ENCODE measurements around the gene LAMA3.
"Not testable (repeated sequence)": the region's sequence is repeated elsewhere in the genome, so short reads cannot be mapped to it uniquely, and the experiment has no call there.

Gene LAMA3

DNA sequence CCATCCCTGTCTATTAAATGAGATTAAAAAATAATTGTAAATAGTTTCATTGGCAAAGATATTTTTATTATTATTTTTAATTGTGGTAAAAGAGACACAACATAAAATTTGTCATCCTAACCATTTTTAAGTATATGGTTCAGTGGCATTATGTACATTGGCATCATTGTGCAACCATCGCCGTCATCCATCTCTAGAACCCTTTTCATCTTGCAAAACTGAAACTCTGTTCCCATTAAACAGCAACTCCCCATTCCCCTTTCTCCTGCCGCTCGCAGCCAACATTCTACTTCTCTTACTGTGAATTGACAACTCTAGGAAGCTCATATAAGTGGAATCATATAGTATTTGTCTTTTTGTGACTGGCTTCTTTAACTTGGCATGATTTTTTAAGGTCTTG lies 25.3 kb downstream of the LAMA3 start:
- TF ChIP-seq POLR2AphosphoS5 (IDR thresholded peaks at IDR 0.05; ENCODE audit: low read depth, low read length) (no peak), POLR2A (IDR thresholded peaks at IDR 0.05; ENCODE audit: low read depth, low read length) (no peak), POU2F2 (IDR thresholded peaks at IDR 0.05; ENCODE audit: low read depth, low read length) (no peak), PAX5 (IDR thresholded peaks at IDR 0.05; ENCODE audit: insufficient read depth, low read length, severe bottlenecking) (no peak), TAF1 (IDR thresholded peaks at IDR 0.05; ENCODE audit: low read depth, low read length) (no peak), SPI1 (IDR thresholded peaks at IDR 0.05; ENCODE audit: low read depth, low read length) (no peak)
- FAIRE-seq (no peak), DNase-seq (ENCODE audit: insufficient read length, low spot score) (no peak)

GRCh38 chr18:23716079-23716478 lies 26.8 kb downstream of the LAMA3 start:
- not testable (repeated sequence) for DNase-seq (ENCODE audit: insufficient read length, low spot score); FAIRE-seq

DNA sequence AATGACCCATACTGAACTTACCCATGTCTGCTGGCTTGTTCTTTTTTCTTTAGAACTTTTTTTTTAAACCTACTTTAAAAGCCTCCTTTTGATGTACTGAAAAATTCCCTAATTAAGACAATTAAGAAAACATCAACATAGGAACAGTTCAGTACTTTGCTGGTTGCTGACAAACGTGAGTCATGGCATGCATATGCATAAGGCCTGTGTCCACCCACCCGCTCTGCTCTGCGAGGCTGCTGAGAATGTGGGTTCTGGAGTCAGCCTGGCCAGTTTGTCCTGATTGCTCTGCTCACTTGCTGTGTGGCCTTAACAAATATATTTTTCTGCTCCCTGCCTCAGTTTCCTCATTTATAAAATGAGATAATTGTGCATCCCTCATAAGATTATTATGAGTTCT lies 27.3 kb downstream of the LAMA3 start:
- TF ChIP-seq POLR2A (IDR thresholded peaks at IDR 0.05; ENCODE audit: low read depth, low read length): no peak
- peak; percentile 99 for TF ChIP-seq POU2F2 (IDR thresholded peaks at IDR 0.05; ENCODE audit: low read depth, low read length)
- FAIRE-seq (no peak), DNase-seq (ENCODE audit: insufficient read length, low spot score) (no peak)

DNA sequence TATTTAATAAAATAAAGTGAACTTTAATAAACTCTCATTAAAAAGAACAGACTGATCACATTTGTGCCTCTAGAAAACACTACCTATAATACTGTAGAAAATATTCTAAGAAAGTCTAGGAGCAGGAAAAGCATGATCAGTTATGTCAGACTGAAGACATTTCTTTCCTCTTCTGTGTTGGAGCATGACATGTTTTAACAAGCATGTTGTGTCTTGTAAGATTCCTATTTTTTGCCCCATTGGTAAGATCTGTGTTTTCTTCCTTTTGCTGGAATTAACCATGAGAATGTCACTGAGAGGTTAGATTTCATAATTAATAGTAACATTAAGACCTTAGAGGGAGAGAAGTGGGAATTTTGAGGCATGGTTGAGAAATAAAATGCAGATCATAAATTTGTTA lies 27.7 kb downstream of the LAMA3 start:
- no peak for DNase-seq (ENCODE audit: insufficient read length, low spot score)
- TF ChIP-seq POLR2A (IDR thresholded peaks at IDR 0.05; ENCODE audit: low read depth, low read length) (no peak), SPI1 (IDR thresholded peaks at IDR 0.05; ENCODE audit: low read depth, low read length) (no peak), PAX5 (IDR thresholded peaks at IDR 0.05; ENCODE audit: insufficient read depth, low read length, severe bottlenecking) (no peak), POU2F2 (IDR thresholded peaks at IDR 0.05; ENCODE audit: low read depth, low read length) (no peak), TAF1 (IDR thresholded peaks at IDR 0.05; ENCODE audit: low read depth, low read length) (no peak), POLR2AphosphoS5 (IDR thresholded peaks at IDR 0.05; ENCODE audit: low read depth, low read length) (no peak)
- FAIRE-seq: no peak

DNA sequence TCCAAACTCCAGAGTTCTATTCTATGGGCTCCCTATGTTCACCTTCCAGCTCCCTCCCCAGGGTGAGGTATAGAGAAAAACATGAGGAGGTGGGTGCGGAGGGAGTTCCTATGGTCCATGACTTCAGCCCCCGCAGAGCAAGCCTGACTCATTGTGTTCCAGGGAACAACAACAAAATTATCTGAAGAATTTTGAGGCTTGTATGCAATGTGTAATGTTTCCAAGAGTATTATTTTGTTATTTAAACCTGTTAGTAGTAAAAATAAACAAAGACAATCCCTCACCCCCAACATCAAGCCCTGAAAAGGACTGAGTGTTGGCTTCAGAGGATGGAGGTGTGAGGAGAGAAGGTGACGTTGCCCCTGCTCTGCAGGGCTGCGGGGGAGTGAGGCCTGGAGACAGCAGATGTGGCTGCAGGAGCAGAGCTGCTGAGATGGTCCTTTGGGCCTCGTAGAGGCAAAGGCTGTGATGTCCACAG lies 29.0 kb downstream of the LAMA3 start:
- FAIRE-seq: no peak
- DNase-seq (ENCODE audit: insufficient read length, low spot score): no peak
- no peak for TF ChIP-seq POLR2A (IDR thresholded peaks at IDR 0.05; ENCODE audit: low read depth, low read length)
- no peak for TF ChIP-seq SPI1 (IDR thresholded peaks at IDR 0.05; ENCODE audit: low read depth, low read length)
- TF ChIP-seq POLR2AphosphoS5 (IDR thresholded peaks at IDR 0.05; ENCODE audit: low read depth, low read length): no peak
- no peak for TF ChIP-seq TAF1 (IDR thresholded peaks at IDR 0.05; ENCODE audit: low read depth, low read length)
- no peak for TF ChIP-seq PAX5 (IDR thresholded peaks at IDR 0.05; ENCODE audit: insufficient read depth, low read length, severe bottlenecking)
- TF ChIP-seq POU2F2 (IDR thresholded peaks at IDR 0.05; ENCODE audit: low read depth, low read length): no peak

DNA sequence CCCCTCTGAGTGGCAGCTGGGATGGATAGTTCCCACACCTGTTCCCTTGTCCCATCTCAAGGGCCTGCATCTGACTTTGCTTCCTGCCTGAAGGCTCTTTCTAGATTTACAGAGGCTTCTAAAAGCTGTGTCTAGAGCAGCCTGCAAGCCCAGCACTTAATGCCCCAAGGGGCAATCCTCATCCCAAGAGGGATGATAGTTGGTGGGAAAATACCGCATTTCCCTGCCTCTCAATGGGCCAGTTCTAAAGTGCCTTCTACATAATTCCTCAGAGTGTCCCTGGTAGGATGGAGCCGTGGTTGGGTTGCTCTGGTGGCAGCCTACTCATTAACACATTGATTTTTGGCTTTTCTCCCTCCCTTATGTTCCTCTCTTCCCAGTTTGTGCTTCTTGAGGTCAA lies 29.5 kb downstream of the LAMA3 start:
- no peak for FAIRE-seq
- TF ChIP-seq POLR2A (IDR thresholded peaks at IDR 0.05; ENCODE audit: low read depth, low read length): no peak
- TF ChIP-seq POU2F2 (IDR thresholded peaks at IDR 0.05; ENCODE audit: low read depth, low read length): no peak
- TF ChIP-seq SPI1 (IDR thresholded peaks at IDR 0.05; ENCODE audit: low read depth, low read length): no peak
- TF ChIP-seq PAX5 (IDR thresholded peaks at IDR 0.05; ENCODE audit: insufficient read depth, low read length, severe bottlenecking): no peak
- no peak for TF ChIP-seq TAF1 (IDR thresholded peaks at IDR 0.05; ENCODE audit: low read depth, low read length)
- no peak for TF ChIP-seq POLR2AphosphoS5 (IDR thresholded peaks at IDR 0.05; ENCODE audit: low read depth, low read length)

GRCh38 chr18:23719634-23720201 lies 30.5 kb downstream of the LAMA3 start:
- TF ChIP-seq POU2F2 (IDR thresholded peaks at IDR 0.05; ENCODE audit: low read depth, low read length): no peak
- no peak for TF ChIP-seq PAX5 (IDR thresholded peaks at IDR 0.05; ENCODE audit: insufficient read depth, low read length, severe bottlenecking)
- TF ChIP-seq SPI1 (IDR thresholded peaks at IDR 0.05; ENCODE audit: low read depth, low read length): no peak
- no peak for TF ChIP-seq POLR2A (IDR thresholded peaks at IDR 0.05; ENCODE audit: low read depth, low read length)
- no peak for TF ChIP-seq POLR2AphosphoS5 (IDR thresholded peaks at IDR 0.05; ENCODE audit: low read depth, low read length)
- no peak for TF ChIP-seq TAF1 (IDR thresholded peaks at IDR 0.05; ENCODE audit: low read depth, low read length)
- FAIRE-seq: no peak
- no peak for DNase-seq (ENCODE audit: insufficient read length, low spot score)

More for the DNA sequence above, 29.5 kb downstream of the LAMA3 start:
- no peak for DNase-seq (ENCODE audit: insufficient read length, low spot score)

GRCh38 chr18:23721696-23722480 lies 32.6 kb downstream of the LAMA3 start:
- no peak for FAIRE-seq
- TF ChIP-seq TAF1 (IDR thresholded peaks at IDR 0.05; ENCODE audit: low read depth, low read length) (no peak), PAX5 (IDR thresholded peaks at IDR 0.05; ENCODE audit: insufficient read depth, low read length, severe bottlenecking) (no peak), POLR2A (IDR thresholded peaks at IDR 0.05; ENCODE audit: low read depth, low read length) (no peak), POLR2AphosphoS5 (IDR thresholded peaks at IDR 0.05; ENCODE audit: low read depth, low read length) (no peak), SPI1 (IDR thresholded peaks at IDR 0.05; ENCODE audit: low read depth, low read length) (no peak), POU2F2 (IDR thresholded peaks at IDR 0.05; ENCODE audit: low read depth, low read length) (no peak)

DNA sequence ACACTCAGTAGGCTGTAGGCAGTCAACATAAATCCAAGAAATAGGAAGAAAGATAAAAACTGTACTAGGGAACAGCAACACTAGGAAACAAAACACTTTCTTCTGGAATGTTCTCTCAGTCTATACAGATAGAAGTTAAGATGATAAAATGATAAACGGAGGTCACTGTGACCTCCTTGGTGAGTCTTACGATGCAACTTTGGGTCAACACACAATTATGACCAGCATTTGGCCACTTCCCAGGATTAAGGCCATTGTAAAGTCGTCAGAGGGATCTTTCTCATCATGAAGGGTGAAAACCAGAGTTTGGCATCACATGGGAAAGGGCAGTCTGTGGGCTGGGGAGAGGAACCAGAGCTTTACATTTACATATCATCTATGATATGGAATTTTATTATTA lies 33.4 kb downstream of the LAMA3 start:
- FAIRE-seq: no peak

More at GRCh38 chr18:23721696-23722480, 32.6 kb downstream of the LAMA3 start:
- no peak for DNase-seq (ENCODE audit: insufficient read length, low spot score)

GRCh38 chr18:23723121-23723520 lies 33.9 kb downstream of the LAMA3 start:
- no peak for FAIRE-seq
- no peak for TF ChIP-seq POU2F2 (IDR thresholded peaks at IDR 0.05; ENCODE audit: low read depth, low read length)
- TF ChIP-seq POLR2AphosphoS5 (IDR thresholded peaks at IDR 0.05; ENCODE audit: low read depth, low read length): no peak
- no peak for TF ChIP-seq TAF1 (IDR thresholded peaks at IDR 0.05; ENCODE audit: low read depth, low read length)
- no peak for TF ChIP-seq POLR2A (IDR thresholded peaks at IDR 0.05; ENCODE audit: low read depth, low read length)
- TF ChIP-seq SPI1 (IDR thresholded peaks at IDR 0.05; ENCODE audit: low read depth, low read length): no peak
- TF ChIP-seq PAX5 (IDR thresholded peaks at IDR 0.05; ENCODE audit: insufficient read depth, low read length, severe bottlenecking): no peak
- DNase-seq (ENCODE audit: insufficient read length, low spot score): no peak

More for the DNA sequence above, 33.4 kb downstream of the LAMA3 start:
- no peak for TF ChIP-seq SPI1 (IDR thresholded peaks at IDR 0.05; ENCODE audit: low read depth, low read length)
- no peak for TF ChIP-seq POLR2A (IDR thresholded peaks at IDR 0.05; ENCODE audit: low read depth, low read length)
- DNase-seq (ENCODE audit: insufficient read length, low spot score): no peak

Measured in GM12891 (cell line).